Lung (tissue), 12 donors: Measurements from ENCODE around the gene HAUS1. TPM values are rescaled to one million over a fixed set of nuclear protein-coding genes. Genes with fewer than 3 reads are reported as not detected.

Source experiments
- ATAC-seq: fragments of 200-7000 bp; cut with Tn5 transposase; one replicate; pipeline ENCODE4 v1.9.1; 2020; ENCODE audit warnings: moderate number of reproducible peaks; ENCODE audit not compliant: insufficient read depth, low FRiP score
- DNase-seq, 3 donors: peaks; one replicate each; pipeline ENCODE4 v3.0.0-alpha.2; 2013 to 2017
- H3K27ac ChIP-seq, 2 donors: one replicate each; pipeline ENCODE4 v1.5.1; 2013; ENCODE audit warnings: mild to moderate bottlenecking in 2 of 2, moderate library complexity in 2 of 2, control low read depth in 1 of 2, inconsistent platforms in 1 of 2, low read depth in 1 of 2, low read length in 1 of 2
- H3K27me3 ChIP-seq, 3 donors: one replicate each; pipeline ENCODE4 v1.5.1; 2013; ENCODE audit warnings: low read length in 2 of 3; ENCODE audit not compliant: control insufficient read depth in 3 of 3, insufficient read depth in 3 of 3
- H3K36me3 ChIP-seq, 4 donors: one replicate each; pipeline ENCODE4 v1.5.1; 2013; ENCODE audit warnings: low read length in 4 of 4, mild to moderate bottlenecking in 1 of 4, moderate library complexity in 1 of 4; ENCODE audit not compliant: control insufficient read depth in 4 of 4, insufficient read depth in 4 of 4
- H3K4me1 ChIP-seq, 5 donors: one replicate each; pipeline ENCODE4 v1.5.1; 2013; ENCODE audit warnings: low read length in 5 of 5, mild to moderate bottlenecking in 2 of 5, moderate library complexity in 1 of 5; ENCODE audit not compliant: control insufficient read depth in 5 of 5, insufficient read depth in 5 of 5
- H3K4me3 ChIP-seq: one replicate; pipeline ENCODE4 v1.5.1; 2013; ENCODE audit warnings: mild to moderate bottlenecking, control low read depth, moderate library complexity
- H3K9ac ChIP-seq, 2 donors: one replicate each; pipeline ENCODE4 v1.5.1; 2013; ENCODE audit warnings: low read length in 2 of 2, control low read depth in 1 of 2; ENCODE audit not compliant: insufficient read depth in 1 of 2
- H3K9me3 ChIP-seq, 4 donors: one replicate each; pipeline ENCODE4 v1.5.1; 2013; ENCODE audit warnings: low read length in 3 of 4, mild to moderate bottlenecking in 1 of 4, moderate library complexity in 1 of 4; ENCODE audit not compliant: control insufficient read depth in 4 of 4, insufficient read depth in 3 of 4
- WGBS, 2 donors: extraction: QIAGEN DNeasy Blood & Tissue Kit; methylation state at CpG; one replicate each; pipeline ENCODE4 v1.1.7; 2013; 5-methylcytosine and 5-hydroxymethylcytosine counted together
- polyA plus RNA-seq, 2 donors: library from polyadenylated mRNA; stranded (reverse); fragments of 200-250 nt; gene quantifications; one replicate each; pipeline ENCODE4 v1.2.1, GENCODE V29; 2013
- total RNA-seq, 2 donors: library from RNA; depleted of rRNA in 1 of 2; stranded (reverse); fragments of >200 nt in 1 of 2; gene quantifications; one replicate each; pipeline ENCODE4 v1.2.1, GENCODE V29; 2014 to 2021
- TF ChIP-seq, protein P1 (sequence below): IDR thresholded peaks from 2 replicates; pipeline ENCODE4 v1.5.1; 2012; ENCODE audit warnings: mild to moderate bottlenecking; ENCODE audit errors: control extremely low read depth, extremely low read depth
- donor health status: control.
- donor health status: control.
- donor health status: Bipolar disorder and iron deficiency.
- donor health status: healthy.
- donor health status: DM: yes; HTN: yes; CAD: no.

HAUS1 gene
- total and polyA plus RNA-seq, 4 donors = 16.8 to 27.7 (median 20.4) TPM

DNA sequence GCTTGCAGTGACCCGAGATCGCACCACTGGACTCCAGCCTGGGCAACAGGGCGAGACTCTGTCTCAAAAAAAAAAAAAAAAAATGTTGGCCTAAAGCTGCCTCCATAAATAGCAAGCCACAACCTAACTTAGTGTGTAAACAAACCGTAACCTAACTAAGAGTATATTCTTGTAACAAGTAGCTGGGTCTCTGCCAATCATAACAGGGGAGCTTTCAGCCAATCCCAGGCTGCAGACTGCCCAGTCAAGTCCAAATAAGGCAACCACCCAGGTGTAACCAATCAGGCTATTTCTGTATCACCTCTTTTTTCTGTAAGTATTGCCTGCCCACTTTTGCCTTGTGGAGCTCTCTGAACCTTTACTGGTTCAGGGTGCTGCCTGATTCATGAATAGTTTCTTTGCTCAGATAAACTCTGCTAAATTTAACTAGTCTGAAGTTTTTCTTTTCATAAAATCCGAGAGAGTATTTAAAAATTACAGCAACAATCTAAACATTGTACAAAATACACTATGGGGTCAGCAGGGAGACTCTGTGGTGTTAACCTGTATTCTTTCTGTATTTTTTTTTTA lies 36.7 kb upstream of the HAUS1 start:
- DNase-seq = no peak
- whole genome bisulfite sequencing, 2 donors = 80 to 92% methylated on average over 5 of the region's 5 CpGs

DNA sequence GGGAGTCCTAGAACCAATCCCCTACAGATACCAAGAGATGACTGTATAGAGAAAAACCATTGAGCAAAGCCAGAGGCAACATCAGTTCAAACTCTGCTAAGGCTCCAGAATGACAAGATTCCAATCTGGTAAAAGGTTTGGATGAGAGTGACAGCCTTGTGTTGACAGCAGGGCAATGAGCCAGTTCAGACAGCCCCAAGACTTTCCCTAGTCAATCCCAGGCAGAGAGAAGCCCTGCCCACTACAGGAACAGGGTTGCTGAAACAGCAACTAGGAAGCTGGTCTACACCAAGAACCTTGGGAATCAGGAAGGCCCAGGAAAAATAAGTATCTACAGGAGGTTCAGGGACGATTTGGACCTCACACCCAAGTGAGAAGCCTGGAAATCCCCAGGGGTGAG lies 35.4 kb upstream of the HAUS1 start:
- Histone ChIP-seq H3K4me1 (peaks cover 0 to 5% (median 5%) of the 10 kb centered on the region in 5 donors), H3K9ac (no peak overlapping the region)
- 22 to 52% methylated on average over 1 of the region's 1 CpG for WGBS, 2 donors

More for the DNA sequence above, 36.7 kb upstream of the HAUS1 start:
- H3K27ac ChIP-seq = no peak overlapping the region
- TF ChIP-seq, protein P1, sequence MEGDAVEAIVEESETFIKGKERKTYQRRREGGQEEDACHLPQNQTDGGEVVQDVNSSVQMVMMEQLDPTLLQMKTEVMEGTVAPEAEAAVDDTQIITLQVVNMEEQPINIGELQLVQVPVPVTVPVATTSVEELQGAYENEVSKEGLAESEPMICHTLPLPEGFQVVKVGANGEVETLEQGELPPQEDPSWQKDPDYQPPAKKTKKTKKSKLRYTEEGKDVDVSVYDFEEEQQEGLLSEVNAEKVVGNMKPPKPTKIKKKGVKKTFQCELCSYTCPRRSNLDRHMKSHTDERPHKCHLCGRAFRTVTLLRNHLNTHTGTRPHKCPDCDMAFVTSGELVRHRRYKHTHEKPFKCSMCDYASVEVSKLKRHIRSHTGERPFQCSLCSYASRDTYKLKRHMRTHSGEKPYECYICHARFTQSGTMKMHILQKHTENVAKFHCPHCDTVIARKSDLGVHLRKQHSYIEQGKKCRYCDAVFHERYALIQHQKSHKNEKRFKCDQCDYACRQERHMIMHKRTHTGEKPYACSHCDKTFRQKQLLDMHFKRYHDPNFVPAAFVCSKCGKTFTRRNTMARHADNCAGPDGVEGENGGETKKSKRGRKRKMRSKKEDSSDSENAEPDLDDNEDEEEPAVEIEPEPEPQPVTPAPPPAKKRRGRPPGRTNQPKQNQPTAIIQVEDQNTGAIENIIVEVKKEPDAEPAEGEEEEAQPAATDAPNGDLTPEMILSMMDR = no peak
- no peaks in the 10 kb centered on the region for H3K9me3 ChIP-seq
- peaks cover 0 to 5% (median 4%) of the 10 kb centered on the region in 5 donors for H3K4me1 ChIP-seq
- H3K9ac ChIP-seq = no peak overlapping the region
- no peak overlapping the region for H3K4me3 ChIP-seq
- H3K36me3 ChIP-seq = no peaks in the 10 kb centered on the region
- ATAC-seq = no peak
- H3K27me3 ChIP-seq = no peaks in the 10 kb centered on the region

DNA sequence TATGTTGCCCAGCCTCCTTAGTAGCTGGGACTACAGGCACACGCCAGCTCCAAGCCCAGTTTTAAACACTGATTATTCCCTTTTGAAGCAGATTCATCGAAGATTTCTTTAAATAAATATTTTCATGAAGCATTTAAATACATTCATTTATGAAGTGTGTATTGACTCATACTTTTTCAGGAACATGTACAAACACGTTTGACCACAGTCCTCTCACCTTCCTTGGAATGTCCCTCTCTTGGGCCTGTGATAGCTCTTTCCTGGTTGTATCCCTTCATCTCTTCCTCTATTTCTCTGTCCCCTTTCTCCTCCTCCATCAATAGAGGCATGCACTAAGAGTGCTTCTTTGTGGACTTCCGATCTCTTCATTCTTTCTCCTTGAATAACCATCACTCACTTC lies 34.7 kb upstream of the HAUS1 start:
- DNase-seq = no peak
- WGBS, 2 donors = 70 to 75% methylated on average over 4 of the region's 4 CpGs
- Histone ChIP-seq H3K9me3 (no peaks in the 10 kb centered on the region), H3K4me3 (no peak overlapping the region), H3K4me1 (peaks cover 0 to 5% (median 5%) of the 10 kb centered on the region in 5 donors), H3K27ac (no peak overlapping the region), H3K36me3 (no peaks in the 10 kb centered on the region), H3K9ac (no peak overlapping the region), H3K27me3 (no peaks in the 10 kb centered on the region)
- TF ChIP-seq, protein P1 = no peak
- ATAC-seq = no peak

More for the DNA sequence above, 35.4 kb upstream of the HAUS1 start:
- Histone ChIP-seq H3K9me3 (no peaks in the 10 kb centered on the region), H3K27me3 (no peaks in the 10 kb centered on the region), H3K27ac (no peak overlapping the region), H3K4me3 (no peak overlapping the region), H3K36me3 (no peaks in the 10 kb centered on the region)
- TF ChIP-seq, protein P1 = no peak
- ATAC-seq (no peak), DNase-seq (no peak)

DNA sequence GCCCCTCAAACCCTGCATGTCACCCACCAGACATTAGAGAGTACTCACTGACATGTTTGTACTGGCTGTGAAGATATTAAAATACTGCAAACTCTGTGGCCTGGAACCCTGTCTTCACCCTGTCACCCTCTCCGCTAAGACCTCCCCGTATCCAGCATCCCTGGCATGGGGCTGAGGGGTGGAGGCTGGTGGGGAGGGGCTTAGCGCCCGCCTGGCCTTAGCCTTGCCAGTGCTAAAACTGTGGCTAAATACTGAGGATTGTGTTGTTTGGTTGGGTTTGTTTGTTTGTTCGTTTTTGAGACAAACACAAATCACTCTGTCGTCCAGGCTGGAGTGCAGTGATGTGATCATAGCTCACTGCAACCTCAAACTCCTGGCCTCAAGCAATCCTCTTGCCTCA lies 34.0 kb upstream of the HAUS1 start:
- TF ChIP-seq, protein P1 = no peak
- no peak overlapping the region for H3K9ac ChIP-seq
- no peak overlapping the region for H3K27ac ChIP-seq
- H3K4me1 ChIP-seq = peaks cover 0 to 5% (median 5%) of the 10 kb centered on the region in 5 donors
- DNase-seq = no peak
- WGBS, 2 donors = 67 to 81% methylated on average over 6 of the region's 6 CpGs
- no peaks in the 10 kb centered on the region for H3K9me3 ChIP-seq
- ATAC-seq = no peak
- no peak overlapping the region for H3K4me3 ChIP-seq
- H3K27me3 ChIP-seq = no peaks in the 10 kb centered on the region
- no peaks in the 10 kb centered on the region for H3K36me3 ChIP-seq
